NCI-H1417 (cell line): ENCODE data around the gene SELENOP.
"Not testable (repeated sequence)": the region's sequence is repeated elsewhere in the genome, so short reads cannot be mapped to it uniquely, and the experiment has no call there.

Source experiments
- DNase-seq, 3 experiments: peaks; one replicate each; lab custom pipeline; 2025; lab: John Stamatoyannopoulos, UW

Gene SELENOP

DNA sequence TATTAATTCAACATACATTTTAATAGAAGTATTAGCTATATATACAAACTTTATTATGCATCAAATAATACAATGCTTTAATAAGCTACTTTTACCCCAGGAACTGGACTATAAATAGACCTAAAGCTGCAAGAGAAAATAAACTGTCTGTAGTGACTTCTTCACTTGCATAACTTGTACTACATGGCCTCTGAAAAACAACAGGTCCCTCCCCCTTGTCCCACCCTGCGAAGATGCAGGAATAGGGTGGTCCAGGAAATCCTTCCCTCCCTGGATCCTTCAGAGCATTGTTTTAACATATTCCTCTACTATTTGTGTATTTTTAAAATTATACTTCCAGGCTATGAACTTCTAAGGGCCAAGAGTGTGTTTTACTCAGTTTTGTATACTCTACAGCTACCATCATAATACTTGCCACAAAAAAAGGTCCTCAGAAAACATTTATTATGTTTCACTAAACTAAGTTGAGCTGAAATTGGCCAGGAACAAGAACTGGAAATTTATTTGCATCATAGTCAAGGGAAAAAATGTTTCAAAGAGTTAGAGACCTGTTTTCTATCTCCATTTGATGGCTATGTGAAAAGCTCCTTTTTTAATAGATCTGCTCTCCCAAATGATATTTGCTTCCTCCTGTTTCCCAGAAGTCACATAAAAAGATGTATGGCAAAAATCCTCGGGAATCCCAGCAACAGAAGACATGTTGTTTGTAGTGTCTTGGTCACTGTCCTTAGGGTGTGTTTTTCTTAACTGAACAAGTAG lies 15.2 kb upstream of the SELENOP start:
- DNase-seq, result no peak

DNA sequence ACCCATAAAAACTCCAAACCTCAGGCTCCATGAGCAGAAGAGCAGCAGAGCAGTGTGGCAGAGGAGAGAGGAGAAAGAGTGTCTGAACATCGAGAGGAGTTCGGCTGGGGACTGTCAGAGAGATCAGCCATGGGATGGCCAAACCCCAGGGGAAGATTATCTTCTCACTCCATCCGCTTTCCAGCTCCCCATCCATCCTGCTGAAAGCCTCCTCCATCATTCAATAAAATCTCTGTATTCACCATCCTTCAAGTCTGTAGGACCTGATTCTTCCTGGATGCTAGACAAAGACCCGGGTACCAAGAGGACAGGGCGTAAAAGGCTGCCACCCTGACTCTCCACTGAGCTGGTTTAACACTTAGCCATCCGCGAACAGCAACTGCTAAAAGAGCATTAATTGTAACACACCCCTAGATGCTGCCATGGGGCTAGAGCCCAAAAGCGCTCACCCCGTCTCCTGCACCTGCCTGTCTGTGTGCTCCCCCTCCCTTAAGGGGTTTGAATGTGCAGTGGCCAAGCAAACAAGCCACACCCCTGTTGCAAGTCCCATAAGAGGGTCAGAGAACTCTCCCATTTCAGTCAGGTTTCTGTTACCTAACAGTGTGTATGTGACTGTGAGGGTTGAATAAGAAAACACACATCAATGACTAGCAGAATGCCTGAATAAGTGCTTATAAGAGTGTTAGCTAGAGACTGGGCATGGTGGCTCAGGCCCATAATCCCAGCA lies 13.9 kb upstream of the SELENOP start:
- DNase-seq, result peak in 1 of 3 experiments; percentile 44

DNA sequence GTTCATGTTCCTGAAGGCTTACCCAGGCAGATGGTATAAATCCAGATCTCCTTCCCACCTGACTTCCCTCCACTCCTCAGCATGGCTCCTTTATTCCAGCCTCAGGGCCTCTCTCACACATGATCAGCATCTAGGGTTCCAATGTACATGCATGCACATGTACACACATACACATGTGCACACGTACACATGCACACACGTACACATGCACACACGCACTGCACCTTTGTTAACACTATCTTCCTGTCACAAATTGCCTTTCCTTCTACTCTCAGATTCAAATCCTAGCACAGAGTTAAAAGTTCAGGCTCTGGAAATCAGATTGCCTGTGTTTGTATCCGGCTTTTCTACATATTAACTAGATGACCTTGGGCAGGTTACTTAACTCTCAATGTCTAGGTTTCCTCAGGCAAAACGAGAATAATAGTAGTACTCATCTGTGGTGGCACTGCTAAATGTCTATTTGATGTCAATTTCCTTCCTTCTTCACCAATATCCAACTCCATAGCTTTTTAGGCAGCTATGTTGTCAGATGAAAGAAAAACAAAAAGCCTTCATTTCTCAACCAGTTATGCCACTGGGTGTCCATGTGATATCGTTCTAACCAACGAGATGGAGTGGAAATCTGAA lies 12.8 kb upstream of the SELENOP start:
- no peak for DNase-seq

DNA sequence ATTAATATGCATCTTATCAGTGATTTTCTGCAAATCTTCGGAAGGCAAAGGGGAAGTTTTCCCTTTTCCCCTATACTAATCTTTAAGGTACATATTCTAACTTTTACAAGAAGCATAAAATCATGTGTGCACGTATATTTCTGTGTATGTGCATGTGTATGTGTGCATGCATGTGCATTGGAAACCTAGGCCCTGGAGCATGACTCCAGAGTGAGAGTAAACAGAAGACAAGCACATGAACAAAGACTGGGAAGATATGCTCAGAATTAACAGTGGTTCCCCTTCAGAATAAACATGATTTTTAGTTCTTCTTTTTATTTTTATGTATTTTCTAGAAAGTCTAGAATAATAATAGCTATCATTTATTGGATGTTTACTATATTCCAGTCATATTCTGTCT lies 10.9 kb upstream of the SELENOP start:
- no peak for DNase-seq

DNA sequence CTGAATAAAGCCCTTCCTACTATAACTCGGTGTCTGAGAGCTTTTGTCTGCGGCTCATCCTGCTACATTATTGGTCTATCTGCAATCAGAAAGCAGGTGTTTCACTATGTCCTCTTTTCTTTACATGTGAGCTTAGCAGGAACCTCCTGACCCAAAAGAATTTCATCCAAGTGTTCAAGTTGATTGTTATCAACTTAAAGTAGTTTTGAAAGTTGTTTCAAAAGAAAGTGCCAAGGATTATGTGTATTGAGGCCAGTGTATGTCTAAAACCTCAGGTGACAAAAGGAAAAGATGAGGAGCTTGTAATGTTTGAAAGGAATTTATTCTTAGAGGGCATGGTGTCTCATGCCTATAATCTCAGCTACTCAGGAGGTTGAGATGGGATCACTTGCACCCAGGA lies 8.1 kb upstream of the SELENOP start:
- no peak for DNase-seq

DNA sequence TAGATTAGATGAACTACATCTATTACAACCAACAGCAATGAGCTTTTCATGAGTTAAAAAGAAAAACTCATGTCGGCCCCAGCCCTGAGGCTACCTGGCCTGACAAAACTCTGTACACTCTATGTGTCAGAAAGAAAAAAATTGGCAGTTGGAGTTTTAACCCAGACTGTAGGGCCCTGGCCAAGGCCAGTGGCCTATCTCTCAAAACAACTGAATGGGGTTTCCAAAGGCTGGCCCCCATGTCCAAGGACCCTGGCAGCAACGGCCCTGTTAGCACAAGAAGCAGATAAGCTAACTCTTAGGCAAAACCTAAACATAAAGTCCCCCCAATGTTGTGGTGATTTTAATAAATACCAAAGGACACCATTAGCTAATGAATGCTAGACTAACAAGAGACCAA lies 4.9 kb upstream of the SELENOP start:
- not testable (repeated sequence) for DNase-seq

DNA sequence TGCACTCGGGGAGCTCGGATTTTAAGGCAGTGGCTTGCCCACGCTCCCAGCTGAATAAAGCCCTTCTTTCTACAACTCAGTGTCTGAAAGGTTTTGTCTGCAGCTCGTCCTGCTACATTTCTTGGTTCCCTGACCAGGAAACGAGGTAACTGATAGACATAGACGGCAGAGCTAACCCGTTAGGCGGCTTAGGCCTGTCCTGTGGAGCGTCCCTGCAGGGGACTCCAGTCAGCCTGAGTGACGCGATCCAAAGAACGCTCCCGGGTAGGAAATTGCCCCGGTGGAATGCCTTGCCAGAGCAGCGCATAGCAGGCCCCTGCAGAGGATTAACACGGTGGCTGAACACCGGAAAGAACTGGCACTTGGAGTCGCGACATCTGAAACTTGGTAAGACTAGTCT lies 1.8 kb upstream of the SELENOP start:
- DNase-seq, result no peak

DNA sequence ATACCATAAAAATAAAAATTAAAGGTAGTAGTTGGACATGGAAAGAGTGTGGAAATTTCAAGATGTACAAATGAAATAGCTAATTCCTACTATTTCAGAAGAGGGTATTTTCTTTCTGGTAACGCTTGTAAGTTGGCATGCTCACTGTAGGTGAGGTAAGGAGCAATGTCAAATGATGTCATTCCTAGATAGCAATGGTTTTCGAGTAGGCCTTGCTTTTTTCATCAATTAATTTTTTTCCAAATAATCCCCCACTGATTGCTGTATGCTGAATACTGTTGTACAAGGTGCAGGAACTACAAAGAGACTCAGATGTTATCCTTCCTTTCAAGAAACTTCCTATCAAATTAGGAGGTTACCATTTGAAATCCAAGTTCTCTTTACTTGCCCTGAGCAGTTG lies 928 bp upstream of the SELENOP start:
- DNase-seq, result no peak

DNA sequence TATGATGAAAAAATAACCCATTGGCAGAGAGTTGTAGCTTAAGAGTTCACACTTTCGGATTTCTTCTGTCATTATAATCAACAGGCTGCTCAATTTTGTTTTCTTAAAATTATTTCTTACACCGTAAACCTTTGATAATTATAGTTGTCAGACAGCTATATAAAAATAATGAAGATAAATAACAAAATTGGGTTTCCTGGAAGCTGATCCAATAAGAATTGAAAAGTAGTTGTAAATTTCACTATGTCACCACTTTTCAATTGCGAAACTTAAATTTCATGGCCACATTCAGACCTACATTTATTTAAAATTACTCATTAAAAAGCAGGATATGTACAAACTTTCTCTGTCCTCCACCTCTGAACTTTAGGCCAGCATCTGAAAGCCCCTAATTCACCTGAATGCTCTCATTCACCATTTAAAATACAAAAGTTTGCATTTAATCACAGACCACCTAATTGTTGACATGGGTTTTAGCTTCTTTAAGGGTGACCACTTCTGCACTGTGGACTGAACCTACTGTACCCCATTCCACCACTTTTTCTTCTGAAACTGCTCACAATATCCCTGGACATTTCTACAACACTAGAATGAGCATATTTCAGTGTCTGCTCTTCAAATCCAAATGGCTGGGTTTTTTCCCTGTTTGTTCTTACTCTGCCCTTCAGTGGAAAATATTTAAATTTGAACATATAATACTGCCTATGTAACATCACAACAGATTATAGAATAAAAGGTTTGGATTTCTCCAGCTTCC lies 680 bp downstream of the SELENOP start:
- peak in 1 of 3 experiments; percentile 38 for DNase-seq

DNA sequence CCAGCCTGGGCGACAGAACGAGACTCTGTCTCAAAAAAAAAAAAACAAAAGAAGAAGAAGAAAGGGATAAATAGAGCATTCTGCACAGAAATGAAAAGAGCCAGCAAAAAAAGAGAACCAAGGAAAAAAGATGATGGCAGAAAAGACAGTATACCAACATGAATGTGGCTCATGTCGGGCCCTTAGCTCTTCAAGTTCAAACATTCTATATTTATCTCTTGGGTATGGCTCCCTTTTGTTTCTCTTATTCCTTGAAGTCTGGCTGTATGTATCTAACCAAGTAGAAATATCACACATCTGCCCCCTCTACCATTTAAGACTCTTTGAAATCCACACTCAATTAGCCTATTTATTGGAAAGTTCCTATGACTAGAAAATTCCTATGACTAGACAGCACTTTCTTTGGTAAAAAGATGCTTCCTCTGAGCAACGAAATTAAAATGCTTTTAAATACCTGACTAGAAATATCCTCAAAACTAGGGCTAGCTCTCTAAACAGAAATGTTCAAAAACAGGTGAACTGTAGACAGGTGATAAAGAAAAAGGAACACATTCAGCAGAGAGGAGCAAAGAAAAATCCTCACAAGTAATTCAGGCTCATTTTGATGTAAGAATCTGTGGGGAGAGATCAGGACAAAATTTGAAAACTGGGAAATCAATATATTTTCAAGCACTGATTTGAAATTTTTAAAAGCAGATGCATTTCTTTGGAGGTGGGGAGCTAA lies 2.6 kb downstream of the SELENOP start:
- DNase-seq, result no peak

DNA sequence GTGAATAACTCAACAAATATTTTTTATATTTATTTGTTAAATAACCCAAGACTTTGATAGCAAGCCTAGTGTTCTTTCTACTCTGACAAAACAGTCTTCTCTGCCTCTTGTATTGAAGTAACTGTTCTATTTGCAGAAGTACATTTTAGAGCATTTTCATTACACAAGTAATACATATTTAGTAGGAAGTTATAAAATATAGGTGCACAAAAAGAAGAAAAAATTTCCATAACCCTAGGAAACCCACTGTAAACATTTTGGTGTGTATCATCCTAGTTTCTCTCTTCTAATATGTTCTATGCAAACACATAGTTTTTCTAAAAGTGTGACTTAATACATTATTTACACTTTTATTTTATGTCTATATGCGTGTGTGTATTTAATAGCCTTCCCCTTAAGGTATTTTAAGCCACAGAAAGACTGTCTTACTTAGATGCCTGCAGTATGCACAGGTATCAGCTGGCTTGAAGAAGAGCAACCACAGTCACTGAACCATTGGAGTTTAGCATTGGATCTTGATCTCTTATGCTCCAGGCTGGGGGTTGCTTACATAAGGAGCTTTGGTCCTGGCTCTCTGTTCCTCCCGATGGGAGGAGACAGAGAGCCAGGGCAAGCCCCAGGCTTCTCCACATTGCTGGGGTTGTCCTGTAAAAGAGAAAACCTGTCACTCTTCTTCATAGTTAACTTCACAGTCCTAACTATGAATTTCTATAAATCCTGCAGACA lies 3.8 kb downstream of the SELENOP start:
- no peak for DNase-seq

DNA sequence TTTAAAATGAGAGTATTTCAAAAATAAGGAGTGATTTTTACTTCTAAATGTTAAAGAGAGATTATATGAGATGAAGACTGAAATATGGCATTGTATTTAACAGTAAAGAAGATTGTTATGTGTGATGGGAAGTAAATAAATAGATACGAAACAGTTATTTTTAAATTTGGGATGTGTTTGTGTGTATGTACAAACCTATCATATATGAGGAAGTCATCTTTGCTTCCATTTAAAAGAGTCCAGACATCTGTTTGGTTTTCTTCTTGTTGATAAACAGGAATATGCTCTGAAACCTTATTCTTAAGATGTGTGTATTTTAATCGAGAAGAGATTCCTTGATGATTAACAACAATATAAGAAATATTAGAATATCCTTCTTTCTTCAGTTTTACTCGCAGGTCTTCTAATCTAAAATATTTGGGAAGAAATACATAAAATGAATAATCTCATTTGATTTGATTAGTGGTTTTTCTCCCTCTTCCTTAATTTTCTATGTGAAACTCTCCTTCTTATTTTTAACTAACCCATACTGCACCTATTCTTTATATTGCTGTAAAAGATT lies 4.9 kb downstream of the SELENOP start:
- no peak for DNase-seq

DNA sequence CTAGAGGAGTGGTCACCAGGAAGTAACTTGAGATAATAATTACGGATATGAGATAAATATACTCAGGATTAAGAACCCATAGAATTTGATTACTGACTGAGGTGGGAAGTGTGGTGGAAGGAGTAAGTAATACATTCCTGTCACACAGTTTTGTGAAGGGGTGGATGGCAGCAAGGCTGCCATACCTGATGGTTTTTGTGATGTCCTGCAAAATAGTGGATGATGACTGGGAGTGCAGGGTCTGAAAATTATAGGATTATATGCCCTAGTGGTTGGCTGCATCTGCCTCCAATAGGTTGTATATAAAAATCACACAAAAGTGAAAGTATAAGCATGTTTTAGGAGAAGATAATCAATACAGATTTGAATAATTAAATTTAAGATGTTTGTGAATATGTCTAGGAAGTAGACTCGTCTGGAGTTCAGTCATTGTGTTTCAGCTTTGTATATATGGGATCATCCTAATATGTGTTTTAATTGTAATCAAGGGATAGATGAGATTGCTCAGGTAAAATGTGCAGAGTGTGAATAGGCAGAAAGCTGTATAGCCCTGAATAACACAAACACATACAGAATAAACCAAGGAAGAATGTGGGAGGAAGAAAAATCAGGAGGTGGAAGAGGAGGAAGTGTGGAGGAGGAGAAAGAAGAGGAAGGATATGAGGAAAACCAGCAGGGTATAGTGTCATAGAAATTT lies 5.5 kb downstream of the SELENOP start:
- DNase-seq, result no peak

DNA sequence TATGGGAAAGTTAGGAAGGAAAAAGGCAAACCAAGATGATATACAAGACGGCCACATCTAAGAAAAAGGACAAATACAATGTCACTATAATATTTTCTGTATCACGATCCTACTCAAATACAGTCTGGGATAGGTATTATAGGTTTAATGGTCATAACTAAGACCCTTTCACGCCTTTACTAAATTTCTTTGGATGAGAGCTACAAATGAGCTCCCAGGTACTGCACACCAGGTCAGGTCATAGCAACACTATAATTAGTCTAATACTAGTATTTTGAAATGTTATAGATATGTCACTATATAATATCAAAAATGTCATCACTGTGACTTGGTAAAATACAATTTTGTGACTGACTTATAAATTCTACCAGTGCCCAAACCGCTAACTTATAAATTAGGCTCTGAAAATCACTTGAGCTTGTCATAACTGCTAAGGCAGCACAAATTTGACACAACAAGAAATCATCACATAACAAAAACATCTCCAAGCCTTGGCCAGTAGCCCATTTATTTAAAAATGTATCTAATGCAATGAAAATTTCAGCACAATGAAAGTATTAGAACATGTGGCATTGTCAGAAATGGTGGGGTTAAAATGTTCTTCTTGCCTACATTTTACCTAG lies 6.9 kb downstream of the SELENOP start:
- DNase-seq, result no peak

DNA sequence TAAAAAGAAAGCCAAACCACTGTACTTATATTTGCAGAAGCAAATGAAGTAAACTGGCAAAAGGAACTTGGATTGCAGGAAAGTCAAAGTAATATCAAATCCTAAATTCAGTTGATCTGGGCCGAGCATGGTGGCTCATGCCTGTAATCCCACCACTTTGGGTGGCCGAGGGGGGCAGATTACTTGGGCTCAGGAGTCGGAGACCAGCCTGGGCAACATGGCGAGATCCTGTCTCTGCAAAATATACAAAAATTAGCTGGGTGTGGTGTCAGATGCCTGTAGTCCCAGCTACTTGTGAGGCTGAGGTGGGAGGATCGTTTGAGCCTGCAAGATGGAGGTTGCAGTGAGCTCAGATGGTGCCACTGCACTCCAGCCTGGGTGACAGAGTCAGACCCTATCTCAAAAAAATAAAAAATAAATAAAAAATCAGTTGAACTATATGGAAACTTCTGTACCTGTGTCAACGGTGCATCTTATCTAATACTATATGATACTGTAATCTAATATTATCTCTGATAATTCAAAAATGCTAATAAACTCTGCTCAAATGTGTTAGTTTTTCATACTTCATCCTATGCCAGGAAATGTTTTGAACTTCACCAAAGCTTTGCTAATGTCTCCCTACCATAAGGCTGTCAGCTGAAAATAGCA lies 10.1 kb downstream of the SELENOP start:
- DNase-seq, result no peak

DNA sequence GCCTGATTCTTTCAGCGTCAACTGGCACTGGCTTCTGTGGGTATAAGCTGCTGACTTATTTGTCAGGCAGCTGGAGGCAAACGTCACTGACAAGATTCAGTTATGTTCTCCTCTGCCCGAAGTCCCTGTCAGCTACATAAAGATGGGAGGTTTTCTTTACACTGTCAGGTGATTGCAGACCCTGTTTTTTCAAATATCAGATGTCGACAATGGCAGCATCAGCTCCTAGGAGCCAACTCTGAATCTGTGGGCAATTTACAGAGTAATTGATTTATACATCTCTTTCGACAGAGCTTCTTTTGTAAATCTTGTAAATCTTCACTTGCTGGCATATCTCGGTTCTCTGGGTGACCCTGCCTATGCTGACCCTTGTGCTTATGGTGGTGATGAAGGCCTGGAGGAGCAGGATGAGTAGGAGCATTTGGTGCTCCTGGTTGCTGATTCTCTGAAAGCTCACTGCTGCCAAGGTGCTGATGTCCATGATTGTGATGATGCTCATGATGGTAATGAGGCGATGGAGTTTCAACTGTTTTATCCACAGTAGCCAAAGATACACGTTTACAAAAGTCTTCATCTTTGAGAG lies 10.9 kb downstream of the SELENOP start:
- no peak for DNase-seq

DNA sequence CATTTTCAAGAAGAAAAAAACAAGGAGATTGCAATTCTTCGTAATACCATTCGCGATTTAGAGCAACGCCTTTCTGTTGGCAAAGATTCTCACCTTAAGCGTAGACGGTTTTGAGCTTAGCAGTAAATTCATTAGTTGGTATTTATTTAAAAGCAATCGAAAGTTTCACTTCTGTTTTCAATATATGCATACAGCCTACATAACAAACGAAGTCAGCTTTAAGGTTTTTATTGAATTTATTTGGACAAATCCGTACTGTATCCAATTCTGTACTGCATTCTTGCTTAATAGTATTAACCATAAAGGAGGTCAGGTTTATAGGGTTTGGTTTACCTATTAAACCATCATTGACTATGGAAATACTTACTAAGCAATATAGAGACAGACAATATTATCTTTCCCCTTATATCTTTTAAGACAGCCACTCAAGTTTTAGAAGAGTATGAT lies 12.0 kb downstream of the SELENOP start:
- DNase-seq, result no peak

DNA sequence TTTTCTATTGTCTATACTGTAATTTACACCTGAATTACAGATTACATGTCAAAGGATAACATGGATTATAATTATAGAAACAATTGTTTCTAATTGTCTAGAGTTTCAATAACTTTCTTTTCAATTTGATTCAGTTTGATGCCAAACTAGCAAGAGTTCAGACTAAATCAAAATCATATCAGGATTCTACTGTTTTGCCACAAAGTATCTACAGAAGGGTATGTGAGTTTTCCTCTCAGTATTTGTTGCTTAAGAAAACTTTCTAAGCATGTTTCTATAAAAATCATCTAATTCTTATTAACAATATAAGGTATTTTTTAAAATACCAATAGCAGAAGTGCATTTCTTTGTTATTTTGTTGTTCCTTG lies 12.5 kb downstream of the SELENOP start:
- DNase-seq, result no peak
